Heart left ventricle (tissue), 13 donors: ENCODE data around the gene PLEKHG4B.

Experiments
- CTCF ChIP-seq, 12 donors: fragments of 200-600 bp; sonication (generic) in 4 of 12; IDR thresholded peaks; one replicate each; pipeline versions ENCODE4 v1.5.0 to v1.8.0; 2018 to 2022; ENCODE audit warnings: antibody characterized with exemption in 12 of 12, mild to moderate bottlenecking in 5 of 12
- POLR2A ChIP-seq, 2 donors: fragments of 450-650 bp; IDR thresholded peaks; one replicate each; pipeline ENCODE4 v1.6.1; 2017; ENCODE audit warnings: antibody characterized with exemption in 2 of 2, mild to moderate bottlenecking in 2 of 2, moderate library complexity in 2 of 2
- donor health status: ischemic (EF 13 %, LVEDD 7.1; RV severe dilation, severe dysfunction).
- donor health status: DM: no; HTN: yes; CAD: no.
- donor health status: DM: no; HTN: no; CAD: no.
- donor health status: ischemic (EF 25% LVEDD 6.9; RV normal size, moderate dysfunction).
- donor health status: ischemic (EF 25% LVEDD 5.7; RV mildly dilated, moderate dysfunction).
- donor health status: ischemic (EF 35%, LVEDD 5.7; RV mildly dilated, moderate dysfunction).
- donor health status: nonischemic (EF 11% LVEDD 7.7; RV severe dilation, severe dysfunction).
- donor health status: DM: yes; HTN: yes; CAD: no.
- donor health status: PGD.
- donor health status: ischemic (EF 29% LVEDD 5.4; RV normal size, mild dysfunction).
- donor health status: nonischemic (EF 23%, LVEDD 6.1; RV moderate dilation, normal function).

GRCh38 chr5:203246-203930 is 111.4 kb downstream of the PLEKHG4B start:
- TF ChIP-seq CTCF (IDR thresholded peaks at IDR 0.05), result no peak
- TF ChIP-seq POLR2A (IDR thresholded peaks at IDR 0.05), result no peak
